ENCODE results near the gene KLC1. TPM values are rescaled to one million over a fixed set of nuclear protein-coding genes. Genes with fewer than 3 reads are reported as not detected.

Gene KLC1
- total RNA-seq, 2 donors from 2014 or later: 165 to 177 TPM

DNA sequence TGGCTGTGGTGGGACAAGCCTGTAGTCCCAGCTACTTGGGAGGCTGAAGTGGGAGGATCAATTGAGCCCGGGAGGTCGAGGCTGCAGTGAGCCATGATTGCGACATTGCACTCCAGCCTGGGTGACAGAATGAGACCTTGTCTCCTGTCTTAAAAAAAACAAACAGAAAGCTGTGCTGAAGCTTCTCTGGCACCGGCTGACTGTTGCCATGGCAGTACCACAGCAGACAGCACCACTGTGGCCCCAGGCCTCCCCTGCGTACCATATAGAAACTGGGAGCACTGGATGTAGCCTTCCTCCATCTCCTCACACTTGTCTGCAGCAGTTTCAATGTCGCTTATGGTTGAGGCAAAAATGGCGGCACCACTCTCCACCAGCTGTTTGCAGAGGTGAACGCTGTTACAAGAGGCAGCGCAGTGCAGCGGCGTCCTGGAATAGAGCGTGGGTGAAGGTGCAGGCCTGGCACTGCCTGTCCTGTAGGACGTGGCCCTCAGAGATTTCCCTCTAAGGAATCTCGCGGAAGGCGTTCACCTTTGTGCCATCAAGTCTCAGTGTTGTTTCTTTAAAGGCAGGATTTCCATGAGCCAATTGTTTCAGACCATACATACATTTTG lies 108.5 kb downstream of the KLC1 start:
- Mint-ChIP-seq H3K27ac (no peak overlapping the region), H3K4me1 (ENCODE audit: low read depth) (no peaks in the 10 kb centered on the region), H3K4me3 (no peak overlapping the region), H3K9me3 (no peaks in the 10 kb centered on the region), H3K27me3 (ENCODE audit: low read depth) (no peaks in the 10 kb centered on the region), H3K36me3 (ENCODE audit: insufficient read depth in 2 of 2) (no peaks in the 10 kb centered on the region)
- no peak for ATAC-seq (replicated peaks in 1 of 2)
- no peak for DNase-seq

DNA sequence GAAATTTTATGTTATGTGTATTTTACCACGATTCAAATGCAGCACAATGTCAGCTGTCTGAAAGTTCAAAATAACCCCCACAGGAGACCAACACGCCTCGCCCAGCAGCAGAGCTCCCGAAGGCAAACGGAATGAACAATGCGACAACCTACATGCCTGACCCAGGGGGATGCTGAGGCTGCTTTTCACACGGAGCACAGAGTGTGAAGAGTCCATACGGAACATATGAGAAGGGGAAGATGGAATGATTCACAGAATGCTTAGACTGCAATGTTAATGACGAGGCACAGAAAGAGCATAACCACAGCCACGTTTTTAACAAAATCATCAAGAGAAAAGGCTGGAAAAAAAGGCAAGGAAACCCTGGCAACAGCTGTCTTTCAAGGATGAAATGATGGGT lies 109.2 kb downstream of the KLC1 start:
- H3K27ac Mint-ChIP-seq: no peak overlapping the region
- no peaks in the 10 kb centered on the region for H3K27me3 Mint-ChIP-seq (ENCODE audit: low read depth)
- ATAC-seq (replicated peaks in 1 of 2) (no peak), DNase-seq (no peak)
- no peaks in the 10 kb centered on the region for H3K4me1 Mint-ChIP-seq (ENCODE audit: low read depth)
- no peak overlapping the region for H3K4me3 Mint-ChIP-seq
- H3K9me3 Mint-ChIP-seq: no peaks in the 10 kb centered on the region
- no peaks in the 10 kb centered on the region for H3K36me3 Mint-ChIP-seq (ENCODE audit: insufficient read depth in 2 of 2)

DNA sequence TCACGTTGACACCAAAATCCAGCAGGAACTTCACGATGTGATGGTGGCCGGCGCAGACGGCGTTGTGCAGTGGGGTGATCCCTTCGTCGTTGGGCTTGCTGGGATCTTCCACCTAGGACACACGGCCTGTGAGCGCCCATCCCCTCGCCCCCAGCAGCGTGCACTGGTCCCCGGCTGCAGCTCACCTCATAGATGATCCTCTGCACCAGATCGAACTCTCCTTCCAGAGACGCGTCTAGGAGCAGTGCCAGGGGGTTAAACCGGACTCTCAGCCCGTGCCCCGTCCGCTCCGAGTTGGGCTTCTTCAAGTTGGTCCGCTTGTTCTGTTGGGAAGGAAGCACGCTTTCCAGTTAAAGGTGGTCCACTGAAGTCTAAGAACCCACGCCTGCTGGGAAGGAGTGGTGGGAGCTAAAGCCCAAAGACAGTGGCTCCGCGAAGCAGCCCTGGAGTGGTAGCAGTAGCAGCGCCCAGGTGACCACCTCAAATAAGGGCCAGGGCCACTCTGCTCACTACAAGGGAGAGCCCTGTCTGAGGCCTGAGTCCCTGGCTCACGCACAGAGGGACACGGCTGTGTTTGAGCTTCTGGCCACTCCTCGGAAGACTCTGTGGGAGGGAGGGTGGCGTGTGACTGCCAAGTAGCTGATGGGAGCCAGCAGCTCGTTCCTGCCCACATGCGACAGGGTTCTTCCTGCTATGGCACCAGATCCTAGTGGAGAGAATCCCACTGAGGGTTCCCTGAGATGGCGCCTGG lies 109.9 kb downstream of the KLC1 start:
- H3K27me3 Mint-ChIP-seq (ENCODE audit: low read depth): no peaks in the 10 kb centered on the region
- no peak overlapping the region for H3K4me3 Mint-ChIP-seq
- no peaks in the 10 kb centered on the region for H3K36me3 Mint-ChIP-seq (ENCODE audit: insufficient read depth in 2 of 2)
- no peak for ATAC-seq (replicated peaks in 1 of 2)
- H3K27ac Mint-ChIP-seq: no peak overlapping the region
- no peak for DNase-seq
- no peaks in the 10 kb centered on the region for H3K4me1 Mint-ChIP-seq (ENCODE audit: low read depth)
- H3K9me3 Mint-ChIP-seq: no peaks in the 10 kb centered on the region

DNA sequence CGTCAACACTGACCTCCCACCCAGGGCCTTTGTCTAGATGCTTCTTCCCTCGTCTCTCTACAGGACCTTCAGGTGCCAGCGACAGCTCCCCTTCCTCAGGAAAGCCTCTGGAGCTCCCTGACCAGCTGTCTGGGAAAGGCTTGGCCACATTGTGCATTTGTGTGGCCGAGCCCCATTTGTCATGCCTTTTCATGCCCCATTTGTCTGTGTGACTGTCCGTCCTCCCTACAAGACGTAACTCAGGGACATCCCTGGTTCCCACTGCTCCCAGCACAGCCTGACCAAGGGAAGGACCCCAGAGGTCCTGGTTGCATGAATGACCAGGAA lies 110.4 kb downstream of the KLC1 start:
- no peak overlapping the region for H3K27ac Mint-ChIP-seq
- H3K4me1 Mint-ChIP-seq (ENCODE audit: low read depth): no peaks in the 10 kb centered on the region
- no peaks in the 10 kb centered on the region for H3K27me3 Mint-ChIP-seq (ENCODE audit: low read depth)
- DNase-seq (no peak), ATAC-seq (replicated peaks in 1 of 2) (no peak)
- no peak overlapping the region for H3K4me3 Mint-ChIP-seq
- no peaks in the 10 kb centered on the region for H3K36me3 Mint-ChIP-seq (ENCODE audit: insufficient read depth in 2 of 2)
- no peaks in the 10 kb centered on the region for H3K9me3 Mint-ChIP-seq

DNA sequence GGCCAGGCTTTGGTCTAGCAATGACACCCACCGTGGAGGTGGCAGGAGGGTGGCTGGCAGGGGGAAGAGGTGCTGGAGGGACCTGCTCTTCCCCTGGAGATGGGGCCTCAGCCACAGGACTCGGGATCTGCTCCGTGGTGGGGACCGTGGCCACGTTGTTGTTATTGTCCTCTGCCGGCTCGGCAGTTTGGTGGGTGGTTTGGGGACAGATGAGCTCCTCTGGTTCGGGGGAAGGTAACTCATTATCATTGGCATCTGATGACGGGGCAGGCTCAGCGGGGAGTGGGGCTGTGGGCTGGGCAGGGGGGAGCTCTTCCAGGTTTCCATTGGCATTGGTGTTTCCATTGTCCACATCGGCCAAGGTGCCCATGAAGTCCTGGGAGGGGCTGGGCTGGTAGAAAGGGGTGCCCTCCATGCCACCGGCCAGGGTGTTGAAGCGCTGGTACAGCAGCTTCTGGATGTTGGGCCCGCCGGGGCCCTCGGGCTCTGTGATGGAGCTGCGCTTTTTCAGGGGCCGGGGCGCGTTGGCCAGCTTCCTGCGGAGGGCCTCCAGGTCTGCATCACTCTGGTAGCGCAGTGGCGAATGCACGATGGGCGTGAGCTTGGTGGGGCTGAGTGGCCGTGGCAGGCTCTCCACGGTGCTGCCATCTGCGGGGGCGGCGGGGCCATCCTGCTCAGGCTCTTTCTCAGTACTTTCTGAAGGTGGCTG lies 110.9 kb downstream of the KLC1 start:
- Mint-ChIP-seq H3K27me3 (ENCODE audit: low read depth) (no peaks in the 10 kb centered on the region), H3K4me1 (ENCODE audit: low read depth) (no peaks in the 10 kb centered on the region), H3K9me3 (no peaks in the 10 kb centered on the region), H3K36me3 (ENCODE audit: insufficient read depth in 2 of 2) (no peaks in the 10 kb centered on the region), H3K4me3 (no peak overlapping the region), H3K27ac (no peak overlapping the region)
- no peak for DNase-seq
- ATAC-seq (replicated peaks in 1 of 2): no peak

DNA sequence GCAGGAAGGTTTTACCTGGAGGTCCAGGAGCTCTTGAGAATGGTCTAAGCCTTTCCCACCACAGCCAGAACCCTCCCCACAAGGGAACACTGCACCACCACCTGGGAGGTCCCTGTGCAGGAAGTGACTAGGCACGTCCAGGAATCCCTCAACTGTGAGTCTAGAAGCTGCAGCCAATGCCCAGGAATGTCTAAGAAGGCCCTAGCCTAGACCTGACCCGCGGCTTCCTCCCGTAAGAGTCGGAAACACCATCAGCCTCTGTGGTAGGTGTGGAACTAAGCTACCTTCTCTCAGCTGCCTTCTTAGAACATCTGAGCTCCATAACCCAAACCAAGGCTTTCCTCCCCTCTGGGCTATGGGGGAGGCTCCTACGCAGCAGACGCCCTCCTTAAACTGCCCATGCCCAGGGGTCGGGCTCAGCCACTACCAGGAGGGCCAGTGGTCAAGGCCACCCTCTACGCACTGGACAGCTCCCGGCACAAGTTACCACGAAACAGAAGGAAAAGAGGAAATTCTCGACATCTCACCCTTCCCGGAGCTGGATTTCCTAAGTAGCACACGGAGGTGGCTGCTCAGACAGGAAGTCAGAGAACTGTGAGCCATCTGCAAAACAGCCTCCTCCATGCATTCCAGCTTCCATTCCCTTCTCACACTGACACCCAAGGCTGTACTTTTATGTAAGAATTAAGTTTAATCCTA lies 112.1 kb downstream of the KLC1 start:
- ATAC-seq (replicated peaks in 1 of 2) (no peak), DNase-seq (no peak)
- Mint-ChIP-seq H3K27me3 (ENCODE audit: low read depth) (no peaks in the 10 kb centered on the region), H3K9me3 (no peaks in the 10 kb centered on the region), H3K4me1 (ENCODE audit: low read depth) (no peaks in the 10 kb centered on the region), H3K4me3 (no peak overlapping the region), H3K36me3 (ENCODE audit: insufficient read depth in 2 of 2) (no peaks in the 10 kb centered on the region), H3K27ac (no peak overlapping the region)

DNA sequence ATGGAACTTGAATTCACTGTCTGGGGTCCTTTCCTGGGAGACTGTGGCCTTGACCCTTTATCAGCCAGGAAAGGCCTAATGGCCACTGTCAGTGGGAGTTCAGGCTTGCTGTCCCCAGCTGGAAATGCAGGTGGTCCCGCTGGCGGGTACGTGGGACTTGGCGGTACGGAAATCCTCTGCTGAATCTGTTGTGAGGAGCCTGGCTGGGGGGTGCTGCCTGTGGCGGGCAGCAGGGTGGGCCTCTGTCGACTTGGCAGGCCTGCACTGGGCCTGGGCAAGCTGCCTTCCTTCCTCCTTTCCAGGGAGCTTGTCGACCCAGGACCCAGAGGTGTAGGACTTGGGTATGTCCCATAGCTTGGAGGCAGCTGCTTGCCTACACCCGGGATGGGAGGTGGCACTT lies 112.9 kb downstream of the KLC1 start:
- no peaks in the 10 kb centered on the region for H3K27me3 Mint-ChIP-seq (ENCODE audit: low read depth)
- ATAC-seq (replicated peaks in 1 of 2): no peak
- no peaks in the 10 kb centered on the region for H3K4me1 Mint-ChIP-seq (ENCODE audit: low read depth)
- H3K4me3 Mint-ChIP-seq: no peak overlapping the region
- no peak overlapping the region for H3K27ac Mint-ChIP-seq
- DNase-seq: no peak
- H3K36me3 Mint-ChIP-seq (ENCODE audit: insufficient read depth in 2 of 2): no peaks in the 10 kb centered on the region
- no peaks in the 10 kb centered on the region for H3K9me3 Mint-ChIP-seq

DNA sequence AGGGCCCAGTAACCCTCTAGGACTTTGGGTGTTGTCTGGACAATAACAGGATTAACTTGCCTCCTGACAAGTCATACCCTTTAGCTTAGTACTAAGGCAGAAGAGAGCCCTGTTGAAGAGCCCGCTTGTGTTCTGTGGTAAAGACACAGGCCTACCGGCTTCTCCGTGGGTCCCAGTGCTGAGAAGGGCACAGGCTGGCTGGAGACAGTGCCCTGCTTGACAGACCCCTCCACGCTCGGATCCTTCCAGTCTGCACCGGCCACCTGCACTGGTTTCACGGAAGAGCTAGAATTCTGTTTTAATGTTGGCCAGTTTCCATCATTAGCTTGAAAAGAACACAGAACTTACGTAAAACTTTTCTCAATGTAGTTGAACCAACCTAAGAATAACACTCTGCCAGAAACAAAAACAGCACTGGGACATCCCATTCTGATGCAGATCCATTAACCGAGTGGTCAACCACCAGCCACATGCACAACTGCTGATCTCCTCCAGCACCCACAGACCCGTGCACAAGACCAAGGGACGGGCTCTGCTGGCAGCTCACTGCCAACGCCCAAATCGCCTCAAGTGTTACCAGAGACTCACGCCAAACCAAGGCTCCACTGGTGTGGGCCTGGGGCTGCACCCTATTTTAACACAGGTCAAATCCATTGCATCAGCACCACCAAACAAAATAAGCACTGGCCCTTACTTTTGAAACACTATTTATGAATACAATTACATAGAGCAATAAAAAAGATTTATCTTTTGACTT lies 113.7 kb downstream of the KLC1 start:
- H3K4me1 Mint-ChIP-seq (ENCODE audit: low read depth): no peaks in the 10 kb centered on the region
- ATAC-seq (replicated peaks in 1 of 2) (no peak), DNase-seq (no peak)
- no peak overlapping the region for H3K4me3 Mint-ChIP-seq
- H3K9me3 Mint-ChIP-seq: no peaks in the 10 kb centered on the region
- H3K27me3 Mint-ChIP-seq (ENCODE audit: low read depth): no peaks in the 10 kb centered on the region
- no peak overlapping the region for H3K27ac Mint-ChIP-seq
- H3K36me3 Mint-ChIP-seq (ENCODE audit: insufficient read depth in 2 of 2): no peaks in the 10 kb centered on the region

DNA sequence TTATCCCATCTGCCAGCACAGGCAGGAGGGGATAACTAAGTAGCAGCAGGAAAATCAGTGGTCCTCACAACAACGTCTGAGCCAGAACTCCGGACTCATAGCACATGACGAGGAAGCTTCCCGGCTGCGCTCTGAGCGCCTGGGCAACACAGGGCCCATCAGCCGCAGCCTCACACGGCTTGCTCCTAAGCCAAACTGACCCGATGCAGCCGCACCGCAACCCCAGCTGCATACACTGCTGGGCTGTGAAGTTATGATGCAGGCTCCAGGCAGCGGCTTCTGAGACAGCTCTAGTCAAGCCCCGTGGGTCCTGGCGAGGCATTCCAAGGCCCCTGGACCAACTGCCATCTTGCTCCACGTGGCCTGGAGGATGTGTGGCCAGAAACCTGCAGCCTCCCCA lies 114.7 kb downstream of the KLC1 start:
- H3K27me3 Mint-ChIP-seq (ENCODE audit: low read depth): no peaks in the 10 kb centered on the region
- DNase-seq: no peak
- no peak overlapping the region for H3K27ac Mint-ChIP-seq
- no peak for ATAC-seq (replicated peaks in 1 of 2)
- H3K9me3 Mint-ChIP-seq: no peaks in the 10 kb centered on the region
- H3K4me1 Mint-ChIP-seq (ENCODE audit: low read depth): peaks cover 8% of the 10 kb centered on the region
- no peak overlapping the region for H3K4me3 Mint-ChIP-seq
- H3K36me3 Mint-ChIP-seq (ENCODE audit: insufficient read depth in 2 of 2): no peaks in the 10 kb centered on the region

DNA sequence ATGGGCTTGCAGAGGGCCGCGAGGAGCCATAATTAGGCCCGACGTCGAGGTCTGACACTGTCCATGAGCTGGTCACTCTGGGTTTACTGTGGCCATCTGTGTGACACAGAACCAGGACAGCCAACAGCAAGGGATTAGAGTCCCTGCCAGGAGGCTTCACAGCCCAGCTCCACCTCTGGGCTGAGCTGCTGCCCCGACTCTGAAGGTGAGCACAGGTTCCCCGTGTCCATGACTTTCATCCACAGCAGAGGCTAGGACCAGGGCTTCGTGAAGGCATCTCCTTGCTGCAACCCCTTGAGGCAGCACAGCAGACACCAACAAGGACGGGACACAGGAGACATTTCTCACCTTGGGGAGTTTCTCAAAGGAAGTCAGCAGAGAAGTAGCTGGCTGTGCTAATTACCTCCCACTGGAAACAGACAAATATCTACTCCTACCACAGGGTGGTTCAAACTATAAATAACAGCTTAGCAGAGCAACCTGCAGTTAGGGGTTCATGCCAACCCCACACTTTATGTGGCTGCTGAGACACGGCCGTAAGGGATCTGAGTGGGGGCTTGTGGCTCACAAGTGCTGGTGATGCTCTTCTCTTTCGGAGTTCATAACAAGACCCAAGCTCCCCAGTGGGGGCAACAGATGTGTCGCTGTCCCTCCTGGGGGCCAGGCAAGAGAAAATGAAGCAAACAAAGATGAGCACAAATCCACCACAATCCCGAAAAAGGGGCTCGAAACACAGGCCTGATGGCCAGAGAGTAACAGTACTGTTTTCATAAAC lies 115.8 kb downstream of the KLC1 start:
- Mint-ChIP-seq H3K4me1 (ENCODE audit: low read depth) (peaks cover 18% of the 10 kb centered on the region), H3K4me3 (no peak overlapping the region), H3K36me3 (ENCODE audit: insufficient read depth in 2 of 2) (no peaks in the 10 kb centered on the region), H3K27me3 (ENCODE audit: low read depth) (no peaks in the 10 kb centered on the region), H3K27ac (no peak overlapping the region), H3K9me3 (no peaks in the 10 kb centered on the region)
- no peak for DNase-seq
- no peak for ATAC-seq (replicated peaks in 1 of 2)

DNA sequence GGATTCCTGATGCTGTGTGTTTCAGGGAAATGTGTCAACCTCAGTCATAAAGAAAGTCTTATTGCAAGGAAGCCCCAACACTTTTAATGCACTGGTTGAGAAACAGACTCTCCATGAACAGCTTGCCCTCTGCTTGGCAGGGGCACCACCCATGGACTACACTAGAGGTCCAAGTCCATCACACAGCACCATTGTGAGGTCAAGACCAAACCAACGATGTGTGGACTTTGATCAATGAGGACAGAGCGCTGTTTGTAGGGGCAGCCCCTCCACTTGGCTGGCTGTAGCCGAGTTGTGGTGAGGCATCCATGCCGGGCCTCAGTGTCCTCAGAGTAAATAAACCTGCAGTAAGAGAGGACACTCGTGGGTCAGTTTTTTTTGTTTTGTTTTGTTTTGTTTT lies 116.4 kb downstream of the KLC1 start:
- Mint-ChIP-seq H3K9me3 (no peaks in the 10 kb centered on the region), H3K27ac (no peak overlapping the region), H3K4me1 (ENCODE audit: low read depth) (peaks cover 23% of the 10 kb centered on the region), H3K36me3 (ENCODE audit: insufficient read depth in 2 of 2) (no peaks in the 10 kb centered on the region), H3K4me3 (no peak overlapping the region), H3K27me3 (ENCODE audit: low read depth) (no peaks in the 10 kb centered on the region)
- DNase-seq (no peak), ATAC-seq (replicated peaks in 1 of 2) (no peak)

DNA sequence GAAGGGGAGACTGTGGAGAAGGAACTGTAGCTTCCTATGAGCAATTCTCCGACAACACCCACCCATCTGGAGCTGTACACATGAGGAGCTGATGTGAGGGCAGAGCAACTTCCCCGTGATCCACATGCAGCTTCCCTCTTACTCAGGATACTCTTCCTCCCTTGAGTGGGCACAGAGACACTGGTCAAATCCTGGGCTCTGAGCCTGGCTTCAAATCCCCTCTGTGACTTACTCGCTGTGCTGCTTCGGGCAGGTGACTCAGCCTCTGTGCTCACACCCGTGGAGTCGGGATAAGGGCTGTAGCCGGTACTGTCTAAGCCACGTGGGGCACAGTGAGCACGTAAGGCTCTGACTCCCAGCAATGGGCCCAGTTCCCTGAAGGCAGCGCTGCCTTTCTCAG lies 117.7 kb downstream of the KLC1 start:
- Mint-ChIP-seq H3K27me3 (ENCODE audit: low read depth) (no peaks in the 10 kb centered on the region), H3K4me1 (ENCODE audit: low read depth) (peaks cover 23% of the 10 kb centered on the region), H3K27ac (no peak overlapping the region), H3K4me3 (no peak overlapping the region), H3K36me3 (ENCODE audit: insufficient read depth in 2 of 2) (no peaks in the 10 kb centered on the region), H3K9me3 (no peaks in the 10 kb centered on the region)
- ATAC-seq (replicated peaks in 1 of 2) (no peak), DNase-seq (no peak)
